GM10266 (cell line): ENCODE measurements around the gene TMEM176B.

ENCODE experiments used
- DNase-seq: peaks from one replicate; pipeline ENCODE4 v3.0.0; 2012; ENCODE audit errors: extremely low spot score
- TF ChIP-seq, protein P1 (sequence below): IDR thresholded peaks from 2 replicates; pipeline ENCODE4 v1.5.1; 2012; ENCODE audit warnings: mild to moderate bottlenecking, low read depth; ENCODE audit not compliant: control insufficient read depth, insufficient read depth; ENCODE audit errors: missing control alignments

The TMEM176B gene

DNA sequence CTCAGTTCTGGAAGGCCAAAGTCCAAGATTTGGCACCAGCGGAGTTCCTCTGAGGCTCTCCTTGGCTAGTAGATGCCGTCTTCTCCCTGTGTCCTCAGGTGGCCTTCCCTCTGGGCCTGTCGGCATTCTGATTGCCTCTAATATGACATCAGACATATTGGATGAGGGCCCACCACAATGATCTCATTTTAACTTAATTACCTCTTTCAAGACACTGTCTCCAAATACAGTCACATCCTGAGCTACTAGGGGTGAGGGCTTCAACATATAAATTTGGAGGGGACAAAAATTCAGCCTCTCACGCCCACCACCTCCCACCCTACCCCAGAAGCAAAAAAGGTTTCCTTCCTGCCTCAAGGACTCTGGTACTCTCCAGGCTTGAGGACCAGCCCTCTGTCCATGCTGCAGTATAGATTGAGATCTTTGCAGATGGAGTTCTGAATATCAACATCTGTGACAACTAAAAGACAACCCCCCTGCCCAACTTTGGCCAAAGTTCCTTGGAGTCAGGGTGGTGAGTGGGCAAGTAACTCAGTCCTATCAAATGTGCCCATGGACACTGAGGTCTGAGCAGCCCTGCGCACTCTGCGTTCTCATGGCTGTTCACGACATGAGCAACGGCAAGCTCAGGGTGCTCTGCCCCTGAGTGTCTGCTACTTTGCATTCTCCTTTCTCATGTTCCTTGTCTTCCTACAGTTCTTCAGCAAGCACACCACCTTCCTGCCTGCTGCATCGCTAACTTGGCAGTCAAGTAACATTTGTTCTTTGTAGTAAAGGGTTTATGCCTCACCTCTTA, 11.5 kb downstream of the TMEM176B start:
- no peak for DNase-seq
- TF ChIP-seq, protein P1, sequence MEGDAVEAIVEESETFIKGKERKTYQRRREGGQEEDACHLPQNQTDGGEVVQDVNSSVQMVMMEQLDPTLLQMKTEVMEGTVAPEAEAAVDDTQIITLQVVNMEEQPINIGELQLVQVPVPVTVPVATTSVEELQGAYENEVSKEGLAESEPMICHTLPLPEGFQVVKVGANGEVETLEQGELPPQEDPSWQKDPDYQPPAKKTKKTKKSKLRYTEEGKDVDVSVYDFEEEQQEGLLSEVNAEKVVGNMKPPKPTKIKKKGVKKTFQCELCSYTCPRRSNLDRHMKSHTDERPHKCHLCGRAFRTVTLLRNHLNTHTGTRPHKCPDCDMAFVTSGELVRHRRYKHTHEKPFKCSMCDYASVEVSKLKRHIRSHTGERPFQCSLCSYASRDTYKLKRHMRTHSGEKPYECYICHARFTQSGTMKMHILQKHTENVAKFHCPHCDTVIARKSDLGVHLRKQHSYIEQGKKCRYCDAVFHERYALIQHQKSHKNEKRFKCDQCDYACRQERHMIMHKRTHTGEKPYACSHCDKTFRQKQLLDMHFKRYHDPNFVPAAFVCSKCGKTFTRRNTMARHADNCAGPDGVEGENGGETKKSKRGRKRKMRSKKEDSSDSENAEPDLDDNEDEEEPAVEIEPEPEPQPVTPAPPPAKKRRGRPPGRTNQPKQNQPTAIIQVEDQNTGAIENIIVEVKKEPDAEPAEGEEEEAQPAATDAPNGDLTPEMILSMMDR: no peak

DNA sequence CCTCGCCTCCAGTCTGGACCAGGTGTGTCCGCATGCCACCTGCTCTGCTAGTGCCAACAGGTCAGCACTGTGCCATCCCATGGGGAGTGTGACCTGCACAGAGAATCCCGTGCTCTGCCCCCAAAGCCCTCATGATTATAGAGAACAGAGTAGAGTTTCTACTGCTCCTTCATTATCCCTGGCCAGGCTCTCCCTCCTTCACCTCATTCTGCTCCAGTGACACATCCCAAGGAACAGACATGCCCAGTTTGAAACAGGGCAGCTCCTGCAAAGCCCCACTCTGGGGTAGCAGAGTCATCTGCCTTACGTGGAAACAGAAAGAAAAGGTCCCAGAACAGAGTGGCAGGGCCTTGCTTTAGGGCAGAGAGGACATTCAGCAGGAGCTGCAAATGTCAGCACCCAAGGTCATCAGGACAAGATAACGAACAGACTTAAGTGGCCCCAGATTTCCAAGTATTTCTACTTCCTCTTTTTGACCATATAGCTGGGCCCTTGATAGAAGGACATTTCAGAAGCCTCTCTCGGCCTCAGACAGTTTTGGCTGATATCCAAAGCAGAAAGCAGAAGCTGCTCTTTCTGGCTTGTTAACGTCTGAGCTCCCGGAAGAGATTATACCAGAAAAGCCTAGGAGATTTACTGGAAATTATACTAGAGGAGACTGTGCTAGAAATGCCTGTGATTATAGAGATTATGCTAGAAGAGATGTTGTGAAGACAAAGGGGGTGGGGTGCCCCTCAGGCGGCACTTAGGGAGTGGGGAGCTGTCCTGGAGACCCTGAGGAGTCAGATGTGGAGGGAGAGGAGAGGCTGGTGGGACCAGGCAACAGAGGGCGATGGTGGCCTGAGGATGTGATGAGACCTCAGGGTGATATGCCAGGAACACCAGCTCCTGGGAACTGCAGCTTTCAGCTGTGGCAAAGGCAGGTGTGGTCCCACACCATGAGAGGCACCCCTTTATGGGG, 12.6 kb downstream of the TMEM176B start:
- TF ChIP-seq, protein P1: no peak
- DNase-seq: no peak

- no peak for DNase-seq
- TF ChIP-seq, protein P1: no peak
Measured at GRCh38 chr7:150784954-150785353, 15.2 kb downstream of the TMEM176B start.

GRCh38 chr7:150784120-150784736, 15.9 kb downstream of the TMEM176B start:
- DNase-seq: no peak
- TF ChIP-seq, protein P1: no peak

- TF ChIP-seq, protein P1: no peak
- no peak for DNase-seq
Measured at GRCh38 chr7:150781961-150782360, 18.2 kb downstream of the TMEM176B start.

DNA sequence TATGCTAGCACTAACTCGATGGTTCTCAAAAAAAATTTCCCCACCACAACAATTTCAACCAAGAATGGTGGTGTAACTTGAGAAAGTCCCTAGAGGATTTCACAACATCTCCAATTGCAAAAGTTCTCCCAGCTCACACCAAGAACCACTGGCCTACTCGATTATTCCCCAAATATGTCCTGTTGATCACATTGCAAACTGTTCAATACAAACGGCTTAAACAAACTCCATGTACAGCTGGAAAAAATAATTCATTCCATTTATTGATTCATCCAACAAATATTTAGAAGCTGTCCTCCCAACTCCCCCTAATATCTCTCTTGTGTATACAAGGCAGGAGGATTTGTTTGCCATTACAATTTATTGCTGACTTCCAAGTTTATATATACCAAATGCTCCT, 19.1 kb downstream of the TMEM176B start:
- TF ChIP-seq, protein P1: no peak
- no peak for DNase-seq
